ENCODE measurements around the gene CD7. TPM values are rescaled to one million over a fixed set of nuclear protein-coding genes. Genes with fewer than 3 reads are reported as not detected.

The CD7 gene
- total and polyA plus RNA-seq, 9 of the 15 experiments (the other 6 are each of a cell fraction or from before 2014, with no cell fraction given), result 0.21 to 0.35 TPM; not detected in 7

GRCh38 chr17:82358465-82359350, 41.3 kb upstream of the CD7 start, which contains the start of gene TEX19 (continued):
- TF ChIP-seq ZNF444 (CRISPR knock-in tag; IDR thresholded peaks at IDR 0.05) (no peak), ZBTB7A (IDR thresholded peaks at IDR 0.05; ENCODE audit: borderline replicate concordance, control insufficient read depth, low read depth, low read length) (peak; percentile 66), TBL1XR1 (IDR thresholded peaks at IDR 0.05; ENCODE audit: low read length in 2 of 2) (no peak), ETV1 (tag; conservative IDR thresholded peaks at IDR 0.05; ENCODE audit: low read depth) (peak; percentile 43; the same call in 1 of the 2 replicates), ZNF184 (CRISPR knock-in tag; IDR thresholded peaks at IDR 0.05) (no peak), LCOR (CRISPR knock-in tag; IDR thresholded peaks at IDR 0.05) (peak; percentile 89), SPI1 (IDR thresholded peaks at IDR 0.05; ENCODE audit: borderline replicate concordance, low read depth, low read length) (no peak), SAFB2 (IDR thresholded peaks at IDR 0.05; ENCODE audit: borderline replicate concordance, low read depth, low read length, severe bottlenecking) (no peak), NR3C1 (CRISPR knock-in tag; IDR thresholded peaks at IDR 0.05) (peak; percentile 88), CBFA2T3 (IDR thresholded peaks at IDR 0.05) (peak; percentile 12; the same call in 1 of the 2 replicates), NBN (IDR thresholded peaks at IDR 0.05; ENCODE audit: low read depth) (0 out of 2 replicates have a peak, but pooled peaks have one; percentile 37), NR2C2 (CRISPR knock-in tag; IDR thresholded peaks at IDR 0.05) (peak; percentile 47; the same call in 1 of the 2 replicates), NR2C2 (tag; IDR thresholded peaks at IDR 0.05) (no peak), TCFL5 (CRISPR knock-in tag; conservative IDR thresholded peaks at IDR 0.05) (no peak), ZBTB2 (IDR thresholded peaks at IDR 0.05) (peak; percentile 10; the same call in 1 of the 2 replicates), EP400 (IDR thresholded peaks at IDR 0.05) (peak; percentile 76), ZNF766 (CRISPR knock-in tag; conservative IDR thresholded peaks at IDR 0.05) (0 out of 2 replicates have a peak, but pooled peaks have one; percentile 28), CTCF (IDR thresholded peaks at IDR 0.05 in 2 of 3, conservative IDR thresholded peaks at IDR 0.05 in 1 of 3; ENCODE audit: insufficient read depth in 2 of 3, low read depth in 1 of 3, low read length in 3 of 3) (peak in 2 of 3 experiments; percentile 14 to 35; a peak in 3 of 6 replicates), ELF4 (CRISPR knock-in tag; IDR thresholded peaks at IDR 0.05) (no peak), MXD1 (CRISPR knock-in tag; IDR thresholded peaks at IDR 0.05; ENCODE audit: borderline replicate concordance, poor library complexity, severe bottlenecking) (no peak), ZBTB12 (CRISPR knock-in tag; IDR thresholded peaks at IDR 0.05) (no peak), FOXK1 (CRISPR knock-in tag; IDR thresholded peaks at IDR 0.05; ENCODE audit: borderline replicate concordance) (peak; percentile 95; the same call in 1 of the 2 replicates), ARID1B (IDR thresholded peaks at IDR 0.05) (peak; percentile 46; the same call in 1 of the 2 replicates)

All from K562 (cell line).